ENCODE results near the gene CLSTN2. TPM values are rescaled to one million over a fixed set of nuclear protein-coding genes. Genes with fewer than 3 reads are reported as not detected.

CLSTN2 gene
- total RNA-seq, 1 experiment from 2014 or later, result 0.68 TPM

DNA sequence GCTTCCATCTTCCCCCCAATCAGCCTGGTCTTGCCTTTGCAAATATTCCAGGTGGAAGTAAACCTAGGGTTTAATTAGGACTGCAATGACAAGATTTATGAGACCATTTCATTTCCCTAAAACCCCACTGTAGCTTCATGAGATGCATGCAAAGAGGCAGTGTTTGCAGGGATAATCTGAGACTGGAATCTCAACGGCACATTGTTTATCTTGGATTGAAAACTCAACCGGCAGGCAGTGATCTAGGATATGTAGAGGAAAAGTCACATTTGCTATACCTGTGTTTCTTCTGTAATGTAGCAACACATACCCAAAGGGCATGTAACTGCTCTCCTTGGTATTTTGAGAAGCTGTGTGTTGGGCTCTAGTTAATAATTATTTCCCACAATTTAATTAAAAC lies 18.7 kb upstream of the CLSTN2 start:
- no peak overlapping the region for H2AFZ ChIP-seq (ENCODE audit: low read length)
- no peak overlapping the region for H2AK5ac ChIP-seq (ENCODE audit: insufficient read length, low read length)
- no peak overlapping the region for H2BK120ac ChIP-seq (ENCODE audit: low read depth, low read length, poor library complexity, severe bottlenecking)
- no peak overlapping the region for H2BK5ac ChIP-seq (ENCODE audit: insufficient read length, low read length)
- H4K5ac ChIP-seq (ENCODE audit: insufficient read length, low read depth, low read length), result no peak overlapping the region
- Mint-ChIP-seq H3K27me3 (ENCODE audit: low read depth) (peaks cover 6% of the 10 kb centered on the region), H3K4me3 (no peak overlapping the region), H3K36me3 (ENCODE audit: insufficient read depth in 1 of 3, low read depth in 3 of 3) (no peaks in the 10 kb centered on the region; a peak in 2 of 7 replicates), H3K27ac (no peak overlapping the region), H3K9me3 (peaks cover 3 to 5% of the 10 kb centered on the region in 2 experiments; a peak in 3 of 5 replicates), H3K4me1 (no peaks in the 10 kb centered on the region)
- no peak overlapping the region for H2BK20ac ChIP-seq (ENCODE audit: low read depth, low read length, poor library complexity, severe bottlenecking)
- no peak overlapping the region for H3K14ac ChIP-seq (ENCODE audit: insufficient read depth, low read length)
- no peak overlapping the region for H4K91ac ChIP-seq (ENCODE audit: insufficient read length, low read depth, low read length)
- H3K4ac ChIP-seq (ENCODE audit: low read depth, low read length), result no peak overlapping the region
- H3K79me2 ChIP-seq (ENCODE audit: insufficient read depth, low read length), result no peaks in the 10 kb centered on the region
- no peak overlapping the region for H2BK15ac ChIP-seq (ENCODE audit: low read depth, low read length)
- H4K20me1 ChIP-seq (ENCODE audit: control insufficient read depth, insufficient read depth, insufficient read length), result peaks cover 4% of the 10 kb centered on the region
- TF ChIP-seq, protein P1, sequence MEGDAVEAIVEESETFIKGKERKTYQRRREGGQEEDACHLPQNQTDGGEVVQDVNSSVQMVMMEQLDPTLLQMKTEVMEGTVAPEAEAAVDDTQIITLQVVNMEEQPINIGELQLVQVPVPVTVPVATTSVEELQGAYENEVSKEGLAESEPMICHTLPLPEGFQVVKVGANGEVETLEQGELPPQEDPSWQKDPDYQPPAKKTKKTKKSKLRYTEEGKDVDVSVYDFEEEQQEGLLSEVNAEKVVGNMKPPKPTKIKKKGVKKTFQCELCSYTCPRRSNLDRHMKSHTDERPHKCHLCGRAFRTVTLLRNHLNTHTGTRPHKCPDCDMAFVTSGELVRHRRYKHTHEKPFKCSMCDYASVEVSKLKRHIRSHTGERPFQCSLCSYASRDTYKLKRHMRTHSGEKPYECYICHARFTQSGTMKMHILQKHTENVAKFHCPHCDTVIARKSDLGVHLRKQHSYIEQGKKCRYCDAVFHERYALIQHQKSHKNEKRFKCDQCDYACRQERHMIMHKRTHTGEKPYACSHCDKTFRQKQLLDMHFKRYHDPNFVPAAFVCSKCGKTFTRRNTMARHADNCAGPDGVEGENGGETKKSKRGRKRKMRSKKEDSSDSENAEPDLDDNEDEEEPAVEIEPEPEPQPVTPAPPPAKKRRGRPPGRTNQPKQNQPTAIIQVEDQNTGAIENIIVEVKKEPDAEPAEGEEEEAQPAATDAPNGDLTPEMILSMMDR (conservative IDR thresholded peaks at IDR 0.05), result no peak
- no peak overlapping the region for H3K23ac ChIP-seq (ENCODE audit: insufficient read length, low read depth, low read length)
- WGBS (ENCODE audit: extremely low coverage, insufficient read length, low lambda C conversion rate), result no CpG with 5 or more reads among the region's 2 CpGs
- no peak overlapping the region for H3K18ac ChIP-seq (ENCODE audit: insufficient read length, low read depth, low read length)
- no peaks in the 10 kb centered on the region for H3K9me3 ChIP-seq (ENCODE audit: control insufficient read depth, low read depth, low read length)
- no peaks in the 10 kb centered on the region for H3K79me1 ChIP-seq (ENCODE audit: insufficient read depth, low read depth, low read length, poor library complexity, severe bottlenecking)
- H3K56ac ChIP-seq (ENCODE audit: insufficient read length, low read depth, low read length), result no peak overlapping the region
- H3K9ac ChIP-seq (ENCODE audit: extremely low read depth, insufficient read length, low read length), result no peak overlapping the region
- no peak overlapping the region for H3T11ph ChIP-seq (ENCODE audit: low read length)
- no peaks in the 10 kb centered on the region for H3K4me1 ChIP-seq (ENCODE audit: insufficient read depth, low read length)
- H3K4me2 ChIP-seq (ENCODE audit: insufficient read depth, insufficient read length, low read length), result no peak overlapping the region
- no peak for DNase-seq
- H2BK12ac ChIP-seq (ENCODE audit: insufficient read length, low read depth, low read length), result no peak overlapping the region
- H3K27me3 ChIP-seq (ENCODE audit: insufficient read depth, low read length), result no peaks in the 10 kb centered on the region; the same call in 1 of the 2 replicates
- H3K23me2 ChIP-seq (ENCODE audit: insufficient read length, low read depth, low read length, poor library complexity, severe bottlenecking), result no peaks in the 10 kb centered on the region
- no peak overlapping the region for H3K27ac ChIP-seq (ENCODE audit: insufficient read length, low read depth, low read length)
- no peak overlapping the region for H4K8ac ChIP-seq (replicated peaks; ENCODE audit: insufficient read length, low read depth, low read length)

Measured in H9 (cell line).